ENCODE results near the gene AGPAT4.
"Not testable (repeated sequence)": the region's sequence is repeated elsewhere in the genome, so short reads cannot be mapped to it uniquely, and the experiment has no call there.

- TF ChIP-seq CTCF, POLR2A (IDR thresholded peaks at IDR 0.05): not testable (repeated sequence)
These were observed 41.5 kb upstream of the AGPAT4 start for GRCh38 chr6:161315246-161315917.
